ENCODE results near the gene CPT1B.

The CPT1B gene

GRCh38 chr22:50620593-50621355 is 42.5 kb upstream of the CPT1B start (continued):
- TF ChIP-seq BCL11B (tag by site-specific recombination; IDR thresholded peaks at IDR 0.05; ENCODE audit: low read depth) (no peak), ZBTB20 (tag by site-specific recombination; IDR thresholded peaks at IDR 0.05) (peak; percentile 23; the same call in 1 of the 2 replicates), ZNF311 (tag by site-specific recombination; IDR thresholded peaks at IDR 0.05; ENCODE audit: borderline replicate concordance) (no peak), ZNF112 (tag by site-specific recombination; IDR thresholded peaks at IDR 0.05) (no peak), ZNF623 (tag by site-specific recombination; IDR thresholded peaks at IDR 0.05) (no peak; the same call in 1 of the 2 replicates), HOXC10 (CRISPR knock-in tag; IDR thresholded peaks at IDR 0.05) (no peak), ZNF521 (tag by site-specific recombination; IDR thresholded peaks at IDR 0.05) (no peak), IKZF3 (tag by site-specific recombination; IDR thresholded peaks at IDR 0.05) (peak; percentile 75), ZNF837 (tag by site-specific recombination; IDR thresholded peaks at IDR 0.05) (no peak), ZNF350 (tag by site-specific recombination; IDR thresholded peaks at IDR 0.05) (no peak), REPIN1 (tag by site-specific recombination; IDR thresholded peaks at IDR 0.05; ENCODE audit: low read depth) (no peak), YY1 (tag by site-specific recombination; IDR thresholded peaks at IDR 0.05) (no peak), PRDM1 (tag by site-specific recombination; IDR thresholded peaks at IDR 0.05) (no peak), OVOL3 (tag by site-specific recombination; IDR thresholded peaks at IDR 0.05) (no peak), SALL2 (tag by site-specific recombination; IDR thresholded peaks at IDR 0.05; ENCODE audit: borderline replicate concordance) (no peak), ZNF10 (tag by site-specific recombination; IDR thresholded peaks at IDR 0.05) (no peak), ZNF692 (tag by site-specific recombination; IDR thresholded peaks at IDR 0.05) (0 out of 2 replicates have a peak, but pooled peaks have one; percentile 46), ZNF169 (tag by site-specific recombination; IDR thresholded peaks at IDR 0.05) (no peak), ZNF121 (tag by site-specific recombination; IDR thresholded peaks at IDR 0.05) (no peak), SCRT1 (tag by site-specific recombination; IDR thresholded peaks at IDR 0.05; ENCODE audit: borderline replicate concordance) (no peak), TSHZ1 (tag by site-specific recombination; IDR thresholded peaks at IDR 0.05; ENCODE audit: borderline replicate concordance) (no peak), ZNF248 (tag by site-specific recombination; IDR thresholded peaks at IDR 0.05) (no peak), BCL11A (tag by site-specific recombination; IDR thresholded peaks at IDR 0.05; ENCODE audit: low read depth) (no peak), YY2 (tag by site-specific recombination; IDR thresholded peaks at IDR 0.05) (no peak), ZNF37A (tag by site-specific recombination; IDR thresholded peaks at IDR 0.05) (no peak), ZBTB7A (tag by site-specific recombination; IDR thresholded peaks at IDR 0.05; ENCODE audit: low read depth) (no peak), ZNF433 (tag by site-specific recombination; IDR thresholded peaks at IDR 0.05; ENCODE audit: low read depth) (no peak)
- TF ChIP-seq, protein P1, sequence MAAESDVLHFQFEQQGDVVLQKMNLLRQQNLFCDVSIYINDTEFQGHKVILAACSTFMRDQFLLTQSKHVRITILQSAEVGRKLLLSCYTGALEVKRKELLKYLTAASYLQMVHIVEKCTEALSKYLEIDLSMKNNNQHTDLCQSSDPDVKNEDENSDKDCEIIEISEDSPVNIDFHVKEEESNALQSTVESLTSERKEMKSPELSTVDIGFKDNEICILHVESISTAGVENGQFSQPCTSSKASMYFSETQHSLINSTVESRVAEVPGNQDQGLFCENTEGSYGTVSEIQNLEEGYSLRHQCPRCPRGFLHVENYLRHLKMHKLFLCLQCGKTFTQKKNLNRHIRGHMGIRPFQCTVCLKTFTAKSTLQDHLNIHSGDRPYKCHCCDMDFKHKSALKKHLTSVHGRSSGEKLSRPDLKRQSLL (tag by site-specific recombination; IDR thresholded peaks at IDR 0.05) = no peak
- TF ChIP-seq, protein P2, sequence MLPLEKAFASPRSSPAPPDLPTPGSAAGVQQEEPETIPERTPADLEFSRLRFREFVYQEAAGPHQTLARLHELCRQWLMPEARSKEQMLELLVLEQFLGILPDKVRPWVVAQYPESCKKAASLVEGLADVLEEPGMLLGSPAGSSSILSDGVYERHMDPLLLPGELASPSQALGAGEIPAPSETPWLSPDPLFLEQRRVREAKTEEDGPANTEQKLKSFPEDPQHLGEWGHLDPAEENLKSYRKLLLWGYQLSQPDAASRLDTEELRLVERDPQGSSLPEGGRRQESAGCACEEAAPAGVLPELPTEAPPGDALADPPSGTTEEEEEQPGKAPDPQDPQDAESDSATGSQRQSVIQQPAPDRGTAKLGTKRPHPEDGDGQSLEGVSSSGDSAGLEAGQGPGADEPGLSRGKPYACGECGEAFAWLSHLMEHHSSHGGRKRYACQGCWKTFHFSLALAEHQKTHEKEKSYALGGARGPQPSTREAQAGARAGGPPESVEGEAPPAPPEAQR (tag by site-specific recombination; IDR thresholded peaks at IDR 0.05) = no peak
- TF ChIP-seq, protein P3, sequence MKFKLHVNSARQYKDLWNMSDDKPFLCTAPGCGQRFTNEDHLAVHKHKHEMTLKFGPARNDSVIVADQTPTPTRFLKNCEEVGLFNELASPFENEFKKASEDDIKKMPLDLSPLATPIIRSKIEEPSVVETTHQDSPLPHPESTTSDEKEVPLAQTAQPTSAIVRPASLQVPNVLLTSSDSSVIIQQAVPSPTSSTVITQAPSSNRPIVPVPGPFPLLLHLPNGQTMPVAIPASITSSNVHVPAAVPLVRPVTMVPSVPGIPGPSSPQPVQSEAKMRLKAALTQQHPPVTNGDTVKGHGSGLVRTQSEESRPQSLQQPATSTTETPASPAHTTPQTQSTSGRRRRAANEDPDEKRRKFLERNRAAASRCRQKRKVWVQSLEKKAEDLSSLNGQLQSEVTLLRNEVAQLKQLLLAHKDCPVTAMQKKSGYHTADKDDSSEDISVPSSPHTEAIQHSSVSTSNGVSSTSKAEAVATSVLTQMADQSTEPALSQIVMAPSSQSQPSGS (tag by site-specific recombination; IDR thresholded peaks at IDR 0.05; ENCODE audit: low read depth) = no peak
